CD4-positive, CD25-positive, alpha-beta regulatory T cell (primary cell): ENCODE measurements around the gene NCBP3. TPM values are rescaled to one million over a fixed set of nuclear protein-coding genes. Genes with fewer than 3 reads are reported as not detected.
A peak's percentile ranks its signal among the peaks of the same experiment; 100 is the strongest.

Experiments used
- ATAC-seq, 2 donors: fragments of 150-1000 bp; cut with Tn5 transposase; one replicate each; pipeline ENCODE4 v1.10.0; 2021; ENCODE audit warnings: low read depth in 2 of 2, moderate number of reproducible peaks in 2 of 2, moderate library complexity in 1 of 2
- DNase-seq, 3 donors: peaks; one replicate each; pipeline versions ENCODE4 v3.0.0 to v3.0.0-alpha.2; 2012 to 2022; ENCODE audit warnings: mixed read lengths in 1 of 3
- H3K27ac ChIP-seq: one replicate; pipeline ENCODE4 v1.7.0; 2013; ENCODE audit warnings: mild to moderate bottlenecking, low read length; ENCODE audit not compliant: insufficient read depth, poor library complexity, severe bottlenecking
- H3K27me3 ChIP-seq: one replicate; pipeline ENCODE4 v1.7.0; 2013; ENCODE audit warnings: low read length; ENCODE audit not compliant: control insufficient read depth, insufficient read depth
- H3K36me3 ChIP-seq: one replicate; pipeline ENCODE4 v1.7.0; 2013; ENCODE audit warnings: mild to moderate bottlenecking, low read length, moderate library complexity; ENCODE audit not compliant: control insufficient read depth, insufficient read depth
- H3K4me1 ChIP-seq: 2 replicates; pipeline ENCODE4 v1.7.0; 2013; ENCODE audit warnings: mild to moderate bottlenecking, low read length; ENCODE audit not compliant: insufficient read depth, control insufficient read depth, poor library complexity, severe bottlenecking
- H3K4me3 ChIP-seq: one replicate; pipeline ENCODE4 v1.7.0; 2013; ENCODE audit warnings: low read depth, mild to moderate bottlenecking, low read length, moderate library complexity
- H3K9me3 ChIP-seq, 2 experiments: 1 replicate in 1 of 2; 2 replicates in 1 of 2; pipeline ENCODE4 v1.7.0; 2013; ENCODE audit warnings: low read length in 2 of 2, mild to moderate bottlenecking in 1 of 2, moderate library complexity in 1 of 2; ENCODE audit not compliant: control insufficient read depth in 2 of 2
- H3K27ac Mint-ChIP-seq, 3 donors: one replicate each; pipeline ENCODE4 v1.8.0; 2020 to 2022; ENCODE audit warnings: mild to moderate bottlenecking in 3 of 3, mixed read lengths in 3 of 3, moderate library complexity in 2 of 3
- H3K27me3 Mint-ChIP-seq: one replicate; pipeline ENCODE4 v1.8.0; 2022; ENCODE audit warnings: mild to moderate bottlenecking, mixed read lengths
- H3K36me3 Mint-ChIP-seq: one replicate; pipeline ENCODE4 v1.8.0; 2020; ENCODE audit warnings: mixed read lengths
- H3K4me1 Mint-ChIP-seq, 4 donors: one replicate each; pipeline ENCODE4 v1.8.0; 2020 to 2022; ENCODE audit warnings: mixed read lengths in 4 of 4, mild to moderate bottlenecking in 1 of 4
- H3K4me3 Mint-ChIP-seq, 4 donors: one replicate each; pipeline ENCODE4 v1.8.0; 2020 to 2022; ENCODE audit warnings: mild to moderate bottlenecking in 4 of 4, mixed read lengths in 4 of 4, moderate library complexity in 3 of 4
- H3K9me3 Mint-ChIP-seq, 7 donors: one replicate each; pipeline ENCODE4 v1.8.0; 2020 to 2022; ENCODE audit warnings: mixed read lengths in 7 of 7, mild to moderate bottlenecking in 3 of 7, moderate library complexity in 2 of 7
- polyA plus RNA-seq, 4 donors: library from polyadenylated mRNA; unstranded; fragments of 300-500 nt; fragmentation: Illumina TruSeq; gene quantifications; one replicate each; pipeline ENCODE4 v1.2.3, GENCODE V29; 2021
- total RNA-seq: library from RNA; stranded (reverse); gene quantifications from one replicate; pipeline ENCODE4 v1.2.3, GENCODE V29; 2022

NCBP3 gene
- total and polyA plus RNA-seq, 5 donors from 2014 or later = 10.5 to 46.0 (median 12.8) TPM

DNA sequence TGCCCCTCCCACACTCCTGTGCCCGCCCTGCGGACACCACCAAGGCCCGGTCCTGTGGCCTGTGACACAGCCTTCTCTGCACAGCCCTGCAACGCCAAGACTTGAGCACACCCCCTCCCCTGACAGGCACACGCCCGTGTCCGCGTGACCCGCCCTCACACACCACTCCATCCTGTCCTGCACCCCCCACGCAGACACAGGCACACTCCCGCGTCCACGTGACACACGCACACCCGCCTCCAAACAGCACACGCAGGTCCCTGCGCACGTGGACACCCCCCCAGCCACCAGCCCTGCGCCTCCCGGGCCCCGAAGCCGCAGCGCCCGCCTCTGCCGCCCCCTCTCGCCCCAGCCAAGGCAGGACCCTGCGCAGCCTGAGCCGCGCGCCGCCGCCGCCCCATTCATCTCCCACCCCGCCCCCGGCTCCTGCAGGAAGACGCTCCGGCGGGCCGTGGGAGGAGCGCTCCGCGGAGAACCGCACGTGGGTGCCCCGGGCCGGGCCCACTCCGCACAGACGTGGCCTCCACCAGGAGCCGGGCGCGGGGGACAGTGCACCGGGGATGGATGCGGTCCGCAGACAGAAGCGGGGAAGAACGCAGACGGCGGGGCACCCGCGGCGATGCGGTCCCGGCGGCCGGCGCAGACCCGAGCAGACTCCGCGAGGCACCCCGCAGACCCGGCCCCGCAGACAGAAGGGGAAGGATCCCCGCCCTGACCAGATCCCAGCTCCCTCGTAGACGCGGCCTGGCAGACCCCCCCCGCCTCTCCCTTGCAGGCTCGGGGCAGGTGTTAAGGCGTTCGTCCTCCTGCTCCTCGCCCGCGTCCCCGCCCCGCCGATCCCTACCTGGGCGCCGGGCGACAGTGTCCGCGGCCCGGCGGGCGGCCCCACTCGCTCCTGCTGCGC is 46.3 kb upstream of the NCBP3 start:
- peak overlapping the region; percentile 83 to 91 (median 87) for H3K4me3 Mint-ChIP-seq

GRCh38 chr17:3891626-3892094 is 45.6 kb upstream of the NCBP3 start:
- Histone ChIP-seq H3K27ac (peak overlapping the region; percentile 29), H3K36me3 (no peaks in the 10 kb centered on the region), H3K4me3 (no peak overlapping the region), H3K9me3 (no peaks in the 10 kb centered on the region), H3K27me3 (no peaks in the 10 kb centered on the region), H3K4me1 (peaks cover 38% of the 10 kb centered on the region)
- ATAC-seq (no peak), DNase-seq (no peak)
- H3K27ac Mint-ChIP-seq = peak overlapping the region; percentile 49 to 91 (median 90)
- peaks cover 4% of the 10 kb centered on the region for H3K27me3 Mint-ChIP-seq
- no peaks in the 10 kb centered on the region for H3K36me3 Mint-ChIP-seq
- H3K9me3 Mint-ChIP-seq = no peaks in the 10 kb centered on the region
- peak overlapping the region; percentile 83 to 91 (median 87) for H3K4me3 Mint-ChIP-seq
- peaks cover 0 to 43% (median 30%) of the 10 kb centered on the region in 4 donors for H3K4me1 Mint-ChIP-seq

More for the DNA sequence above, 46.3 kb upstream of the NCBP3 start:
- peak overlapping the region; percentile 66 for H3K27ac ChIP-seq
- H3K9me3 ChIP-seq = no peaks in the 10 kb centered on the region
- H3K4me1 ChIP-seq = peaks cover 31% of the 10 kb centered on the region
- H3K27me3 ChIP-seq = no peaks in the 10 kb centered on the region
- peak; percentile 82 to 86 (median 85) for DNase-seq
- H3K27me3 Mint-ChIP-seq = peaks cover under 1% of the 10 kb centered on the region
- H3K36me3 ChIP-seq = no peaks in the 10 kb centered on the region
- H3K4me1 Mint-ChIP-seq = peaks cover 0 to 36% (median 23%) of the 10 kb centered on the region in 4 donors
- H3K9me3 Mint-ChIP-seq = no peaks in the 10 kb centered on the region
- H3K27ac Mint-ChIP-seq = peak overlapping the region; percentile 48 to 91 (median 90)
- peak; percentile 65 to 67 for ATAC-seq
- no peak overlapping the region for H3K4me3 ChIP-seq
- no peaks in the 10 kb centered on the region for H3K36me3 Mint-ChIP-seq

DNA sequence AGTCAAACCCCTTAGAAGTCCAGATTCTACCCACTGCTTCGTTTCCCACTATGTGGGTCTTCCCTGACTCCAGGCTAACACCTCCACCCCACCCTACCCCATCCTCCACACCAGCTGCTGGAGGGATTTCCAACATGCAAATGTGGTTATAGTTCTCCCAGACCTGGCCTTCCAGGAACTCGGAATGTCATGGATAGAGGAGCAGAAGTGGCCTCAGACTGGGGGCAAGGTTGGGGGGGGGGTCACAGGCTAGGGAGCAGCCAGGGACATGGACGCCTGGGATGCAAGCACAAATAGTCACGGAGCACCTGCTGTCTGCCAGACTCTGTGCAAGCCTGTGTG is 44.8 kb upstream of the NCBP3 start:
- no peaks in the 10 kb centered on the region for H3K9me3 ChIP-seq

DNA sequence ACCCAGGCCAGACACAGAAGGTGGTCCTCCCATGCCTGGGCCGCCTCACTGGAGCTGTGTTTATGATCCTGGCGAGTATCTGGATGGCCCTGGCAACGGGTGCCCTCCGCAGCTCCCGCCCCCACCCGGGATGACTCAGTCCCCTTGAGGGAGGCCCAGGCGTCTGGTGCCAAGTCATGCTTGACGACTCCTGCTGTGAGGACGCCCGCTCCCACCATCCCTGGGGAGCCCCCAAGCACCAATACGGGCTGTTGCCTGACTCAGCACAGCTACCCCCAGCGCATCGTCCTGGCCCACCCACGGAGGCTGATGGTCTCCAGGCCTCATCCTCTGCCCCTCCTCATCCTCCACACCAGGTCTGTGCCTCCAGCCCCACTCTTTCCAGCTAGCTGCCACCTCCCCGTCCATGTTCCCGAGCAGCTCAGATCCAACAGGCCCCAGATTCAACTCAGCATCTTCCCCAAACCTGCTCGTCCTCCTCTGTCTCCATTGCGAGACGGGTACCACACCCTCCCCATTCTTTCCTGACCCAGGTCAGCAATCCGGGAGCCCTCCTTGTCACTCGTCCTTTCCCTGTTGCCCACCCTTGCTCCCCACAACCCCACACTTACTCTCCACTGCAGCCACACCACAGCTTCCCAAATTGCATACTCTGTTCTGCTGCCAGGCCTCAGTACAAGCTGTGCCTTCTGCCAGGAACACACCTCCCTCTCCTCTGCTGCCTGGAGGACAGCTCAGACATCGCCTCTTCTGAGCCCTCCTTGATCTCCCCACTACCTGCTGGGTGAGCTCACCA is 44.2 kb upstream of the NCBP3 start:
- Mint-ChIP-seq H3K27ac (peak overlapping the region in 1 of 3 donors; percentile 83), H3K27me3 (peaks cover 4% of the 10 kb centered on the region), H3K9me3 (no peaks in the 10 kb centered on the region), H3K4me3 (peak overlapping the region in 3 of 4 donors; percentile 21 to 47 (median 35)), H3K4me1 (peaks cover 0 to 50% (median 37%) of the 10 kb centered on the region in 4 donors), H3K36me3 (no peaks in the 10 kb centered on the region)
- ATAC-seq = no peak
- Histone ChIP-seq H3K36me3 (no peaks in the 10 kb centered on the region), H3K9me3 (no peaks in the 10 kb centered on the region), H3K4me3 (no peak overlapping the region), H3K4me1 (peaks cover 42% of the 10 kb centered on the region), H3K27me3 (no peaks in the 10 kb centered on the region), H3K27ac (no peak overlapping the region)
- no peak for DNase-seq

More for the DNA sequence above, 44.8 kb upstream of the NCBP3 start:
- Histone ChIP-seq H3K4me3 (no peak overlapping the region), H3K4me1 (peaks cover 42% of the 10 kb centered on the region), H3K36me3 (no peaks in the 10 kb centered on the region), H3K27ac (peak overlapping the region; percentile 29), H3K27me3 (no peaks in the 10 kb centered on the region)
- H3K36me3 Mint-ChIP-seq = no peaks in the 10 kb centered on the region
- H3K9me3 Mint-ChIP-seq = no peaks in the 10 kb centered on the region
- peaks cover 4% of the 10 kb centered on the region for H3K27me3 Mint-ChIP-seq
- H3K4me3 Mint-ChIP-seq = peak overlapping the region; percentile 83 to 91 (median 87)
- ATAC-seq (no peak), DNase-seq (no peak)
- peaks cover 0 to 49% (median 36%) of the 10 kb centered on the region in 4 donors for H3K4me1 Mint-ChIP-seq
- peak overlapping the region; percentile 88 to 90 (median 89) for H3K27ac Mint-ChIP-seq

- ATAC-seq (no peak), DNase-seq (no peak)
- no peaks in the 10 kb centered on the region for H3K36me3 ChIP-seq
- Mint-ChIP-seq H3K9me3 (no peaks in the 10 kb centered on the region), H3K27me3 (peaks cover 4% of the 10 kb centered on the region), H3K27ac (no peak overlapping the region), H3K4me1 (peaks cover 0 to 50% (median 37%) of the 10 kb centered on the region in 4 donors), H3K36me3 (no peaks in the 10 kb centered on the region), H3K4me3 (peak overlapping the region in 2 of 4 donors; percentile 46 to 69)
- H3K27ac ChIP-seq = no peak overlapping the region
- H3K4me3 ChIP-seq = no peak overlapping the region
- H3K9me3 ChIP-seq = no peaks in the 10 kb centered on the region
- peaks cover 42% of the 10 kb centered on the region for H3K4me1 ChIP-seq
- no peaks in the 10 kb centered on the region for H3K27me3 ChIP-seq
These were observed 43.4 kb upstream of the NCBP3 start for GRCh38 chr17:3889325-3890012.

DNA sequence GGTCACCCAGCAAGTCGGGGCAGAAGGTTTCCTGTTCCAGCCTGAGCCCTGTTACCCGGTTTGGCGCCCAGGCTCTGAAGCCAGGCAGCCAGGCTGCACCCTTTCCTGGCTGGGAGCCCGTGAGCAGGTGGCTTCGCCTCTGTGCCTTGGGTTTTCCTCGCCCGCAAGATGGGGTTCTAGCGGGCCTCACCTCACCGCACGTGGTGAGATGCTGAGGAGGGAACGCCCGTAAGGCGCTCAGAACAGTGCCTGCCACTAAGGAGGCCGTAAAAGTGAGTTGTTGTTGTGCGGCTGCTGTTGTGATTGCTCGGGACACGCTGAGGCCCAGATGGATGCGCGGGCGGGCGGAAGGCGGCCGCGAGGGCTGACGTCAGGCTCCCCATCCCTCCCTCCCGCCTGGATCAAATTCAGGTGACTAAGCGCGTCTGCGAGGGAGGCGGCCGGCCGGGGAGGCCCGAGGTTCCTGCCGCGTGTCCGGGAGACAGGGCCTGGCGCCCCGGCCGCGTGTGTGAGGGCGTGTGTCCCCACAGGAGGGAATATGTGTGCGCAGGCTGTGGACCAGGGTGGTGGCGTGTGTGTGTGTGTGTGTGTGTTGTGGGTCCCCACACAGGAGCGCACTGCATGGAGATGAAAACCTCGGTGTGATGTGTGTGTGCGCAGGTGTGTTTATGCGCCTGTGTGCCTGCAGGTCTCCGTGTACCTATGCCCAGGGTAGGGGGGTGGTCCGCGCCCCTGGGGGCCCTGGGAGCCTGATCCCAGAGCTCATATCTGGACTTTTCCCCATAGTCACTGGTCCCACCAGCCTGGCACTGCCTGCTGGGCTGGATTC is 42.5 kb upstream of the NCBP3 start:
- Histone ChIP-seq H3K4me3 (no peak overlapping the region), H3K4me1 (peaks cover 39% of the 10 kb centered on the region), H3K9me3 (no peaks in the 10 kb centered on the region), H3K27me3 (no peaks in the 10 kb centered on the region), H3K36me3 (no peaks in the 10 kb centered on the region), H3K27ac (peak overlapping the region; percentile 14)
- peaks cover 0 to 47% (median 30%) of the 10 kb centered on the region in 4 donors for H3K4me1 Mint-ChIP-seq
- H3K9me3 Mint-ChIP-seq = no peaks in the 10 kb centered on the region
- DNase-seq (no peak), ATAC-seq (no peak)
- peaks cover 4% of the 10 kb centered on the region for H3K27me3 Mint-ChIP-seq
- H3K27ac Mint-ChIP-seq = no peak overlapping the region
- no peaks in the 10 kb centered on the region for H3K36me3 Mint-ChIP-seq
- no peak overlapping the region for H3K4me3 Mint-ChIP-seq
